ENCODE results near the gene GDE1. TPM values are rescaled to one million over a fixed set of nuclear protein-coding genes. Genes with fewer than 3 reads are reported as not detected.

GDE1 gene
- total and polyA plus RNA-seq, 2 donors (not counting 1 experiment from before 2014, with no cell fraction given) = 74.3 to 91.3 TPM

DNA sequence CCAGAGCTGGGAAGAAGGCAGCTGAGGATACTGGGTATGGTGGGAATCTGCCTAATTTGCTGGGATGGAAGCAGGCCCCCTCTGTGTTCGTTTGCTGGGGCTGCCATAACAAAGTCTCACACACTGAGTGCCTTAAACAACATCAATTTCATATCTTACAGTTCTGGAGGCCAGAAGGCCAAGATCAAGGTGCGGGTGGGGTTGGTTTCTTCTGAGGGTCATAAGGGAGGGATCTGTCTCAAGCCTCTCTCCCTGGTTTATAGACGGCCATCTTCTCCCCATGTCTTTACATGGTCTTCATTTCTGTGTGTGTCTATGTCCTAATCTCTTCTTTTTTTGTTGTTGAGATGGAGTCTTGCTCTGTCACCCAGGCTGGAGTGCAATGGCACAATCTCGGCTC lies 35.8 kb downstream of the GDE1 start:
- Histone ChIP-seq H3K4me1 (ENCODE audit: control insufficient read depth, extremely low read depth, insufficient read depth, low read length) (no peaks in the 10 kb centered on the region), H3K36me3 (ENCODE audit: control insufficient read depth, insufficient read depth, low read length) (no peaks in the 10 kb centered on the region), H3K9me3 (ENCODE audit: control insufficient read depth, insufficient read depth, low read depth, low read length) (no peaks in the 10 kb centered on the region), H3K27ac (ENCODE audit: insufficient read depth, low read length) (no peak overlapping the region), H2AFZ (ENCODE audit: low read length) (no peak overlapping the region), H4K20me1 (ENCODE audit: control insufficient read depth, extremely low read depth, insufficient read depth, low read length) (no peaks in the 10 kb centered on the region), H3K4me3 (replicated peaks in 1 of 4; ENCODE audit: control extremely low read depth in 1 of 4, insufficient read depth in 1 of 4, low read depth in 3 of 4, low read length in 4 of 4) (no peak overlapping the region), H3K9ac (ENCODE audit: insufficient read depth, low read length) (no peak overlapping the region), H3K27me3 (ENCODE audit: control insufficient read depth, insufficient read depth, low read length) (no peaks in the 10 kb centered on the region), H3K79me2 (ENCODE audit: control insufficient read depth, insufficient read depth, low read length) (no peaks in the 10 kb centered on the region), H3K4me2 (ENCODE audit: extremely low read depth, insufficient read depth, low read length) (no peak overlapping the region)
- TF ChIP-seq EZH2 (IDR thresholded peaks at IDR 0.05; ENCODE audit: low read length, missing control alignments) = no peak
- no peak for DNase-seq (ENCODE audit: low read depth in 2 of 2)

DNA sequence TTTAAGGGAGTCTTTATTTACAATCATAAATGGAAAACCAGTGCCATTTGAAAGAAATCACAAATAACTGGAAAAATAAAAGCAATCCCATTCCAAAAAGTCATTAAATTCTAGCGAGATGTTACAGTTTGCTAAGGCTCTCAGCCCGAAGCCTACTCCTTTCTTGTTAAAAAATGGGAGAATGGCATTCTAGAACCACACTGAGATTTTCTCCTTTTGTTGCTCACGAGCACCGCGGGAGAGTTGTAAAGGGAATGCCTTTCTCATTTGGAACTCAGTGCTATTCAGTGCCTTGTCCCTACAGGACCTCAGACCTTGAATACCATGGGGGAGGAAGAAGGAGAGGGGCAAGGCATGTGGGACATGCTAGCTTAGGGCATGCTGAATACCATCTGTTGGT lies 36.3 kb downstream of the GDE1 start:
- H3K4me3 ChIP-seq (replicated peaks in 1 of 4; ENCODE audit: control extremely low read depth in 1 of 4, insufficient read depth in 1 of 4, low read depth in 3 of 4, low read length in 4 of 4) = no peak overlapping the region
- no peak for TF ChIP-seq EZH2 (IDR thresholded peaks at IDR 0.05; ENCODE audit: low read length, missing control alignments)
- TF ChIP-seq, protein P1, sequence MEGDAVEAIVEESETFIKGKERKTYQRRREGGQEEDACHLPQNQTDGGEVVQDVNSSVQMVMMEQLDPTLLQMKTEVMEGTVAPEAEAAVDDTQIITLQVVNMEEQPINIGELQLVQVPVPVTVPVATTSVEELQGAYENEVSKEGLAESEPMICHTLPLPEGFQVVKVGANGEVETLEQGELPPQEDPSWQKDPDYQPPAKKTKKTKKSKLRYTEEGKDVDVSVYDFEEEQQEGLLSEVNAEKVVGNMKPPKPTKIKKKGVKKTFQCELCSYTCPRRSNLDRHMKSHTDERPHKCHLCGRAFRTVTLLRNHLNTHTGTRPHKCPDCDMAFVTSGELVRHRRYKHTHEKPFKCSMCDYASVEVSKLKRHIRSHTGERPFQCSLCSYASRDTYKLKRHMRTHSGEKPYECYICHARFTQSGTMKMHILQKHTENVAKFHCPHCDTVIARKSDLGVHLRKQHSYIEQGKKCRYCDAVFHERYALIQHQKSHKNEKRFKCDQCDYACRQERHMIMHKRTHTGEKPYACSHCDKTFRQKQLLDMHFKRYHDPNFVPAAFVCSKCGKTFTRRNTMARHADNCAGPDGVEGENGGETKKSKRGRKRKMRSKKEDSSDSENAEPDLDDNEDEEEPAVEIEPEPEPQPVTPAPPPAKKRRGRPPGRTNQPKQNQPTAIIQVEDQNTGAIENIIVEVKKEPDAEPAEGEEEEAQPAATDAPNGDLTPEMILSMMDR (conservative IDR thresholded peaks at IDR 0.05 in 1 of 2, IDR thresholded peaks at IDR 0.05 in 1 of 2; ENCODE audit: low read depth in 1 of 2, low read length in 2 of 2) = no peak
- no peak for DNase-seq (ENCODE audit: low read depth in 2 of 2)
- no peak overlapping the region for H3K4me2 ChIP-seq (ENCODE audit: extremely low read depth, insufficient read depth, low read length)
- H3K27ac ChIP-seq (ENCODE audit: insufficient read depth, low read length) = no peak overlapping the region
- no peaks in the 10 kb centered on the region for H3K9me3 ChIP-seq (ENCODE audit: control insufficient read depth, insufficient read depth, low read depth, low read length)
- no peaks in the 10 kb centered on the region for H4K20me1 ChIP-seq (ENCODE audit: control insufficient read depth, extremely low read depth, insufficient read depth, low read length)
- H3K4me1 ChIP-seq (ENCODE audit: control insufficient read depth, extremely low read depth, insufficient read depth, low read length) = no peaks in the 10 kb centered on the region
- H3K27me3 ChIP-seq (ENCODE audit: control insufficient read depth, insufficient read depth, low read length) = no peaks in the 10 kb centered on the region
- H2AFZ ChIP-seq (ENCODE audit: low read length) = no peak overlapping the region
- no peaks in the 10 kb centered on the region for H3K79me2 ChIP-seq (ENCODE audit: control insufficient read depth, insufficient read depth, low read length)
- no peak overlapping the region for H3K9ac ChIP-seq (ENCODE audit: insufficient read depth, low read length)
- H3K36me3 ChIP-seq (ENCODE audit: control insufficient read depth, insufficient read depth, low read length) = no peaks in the 10 kb centered on the region

DNA sequence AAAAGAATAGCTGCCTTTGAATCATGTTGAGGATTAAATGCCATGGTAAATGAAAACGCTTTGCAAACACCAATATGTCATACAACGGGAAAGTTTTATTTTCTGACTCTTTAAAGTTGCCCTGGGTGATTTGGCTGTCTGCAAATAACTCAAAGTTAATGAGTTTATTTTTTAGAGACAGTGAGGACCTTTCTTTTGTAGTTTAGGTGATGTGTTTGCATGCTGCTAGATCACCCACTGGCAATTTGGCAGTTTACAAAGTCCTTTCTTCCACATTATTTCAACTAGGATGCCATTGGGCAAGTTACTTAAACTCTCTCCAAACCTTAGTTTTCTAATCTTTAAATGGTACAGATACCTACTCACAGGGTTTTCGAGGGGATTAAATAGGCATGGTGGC lies 37.8 kb downstream of the GDE1 start:
- no peaks in the 10 kb centered on the region for H3K9me3 ChIP-seq (ENCODE audit: control insufficient read depth, insufficient read depth, low read depth, low read length)
- H3K36me3 ChIP-seq (ENCODE audit: control insufficient read depth, insufficient read depth, low read length) = no peaks in the 10 kb centered on the region
- H3K27ac ChIP-seq (ENCODE audit: insufficient read depth, low read length) = no peak overlapping the region
- no peak overlapping the region for H3K4me2 ChIP-seq (ENCODE audit: extremely low read depth, insufficient read depth, low read length)
- H3K9ac ChIP-seq (ENCODE audit: insufficient read depth, low read length) = no peak overlapping the region
- no peak overlapping the region for H3K4me3 ChIP-seq (replicated peaks in 1 of 4; ENCODE audit: control extremely low read depth in 1 of 4, insufficient read depth in 1 of 4, low read depth in 3 of 4, low read length in 4 of 4)
- no peaks in the 10 kb centered on the region for H3K4me1 ChIP-seq (ENCODE audit: control insufficient read depth, extremely low read depth, insufficient read depth, low read length)
- no peaks in the 10 kb centered on the region for H3K27me3 ChIP-seq (ENCODE audit: control insufficient read depth, insufficient read depth, low read length)
- no peak for DNase-seq (ENCODE audit: low read depth in 2 of 2)
- no peak overlapping the region for H2AFZ ChIP-seq (ENCODE audit: low read length)
- TF ChIP-seq, protein P1 (conservative IDR thresholded peaks at IDR 0.05 in 1 of 2, IDR thresholded peaks at IDR 0.05 in 1 of 2; ENCODE audit: low read depth in 1 of 2, low read length in 2 of 2) = no peak
- TF ChIP-seq EZH2 (IDR thresholded peaks at IDR 0.05; ENCODE audit: low read length, missing control alignments) = no peak
- H3K79me2 ChIP-seq (ENCODE audit: control insufficient read depth, insufficient read depth, low read length) = no peaks in the 10 kb centered on the region
- H4K20me1 ChIP-seq (ENCODE audit: control insufficient read depth, extremely low read depth, insufficient read depth, low read length) = no peaks in the 10 kb centered on the region

All from fibroblast of lung (primary cell).